CD4-positive, CD25-positive, alpha-beta regulatory T cell (primary cell): ENCODE results near the gene ENDOV. TPM values are rescaled to one million over a fixed set of nuclear protein-coding genes. Genes with fewer than 3 reads are reported as not detected.

ENCODE experiments used
- ATAC-seq, 2 donors: fragments of 150-1000 bp; cut with Tn5 transposase; one replicate each; pipeline ENCODE4 v1.10.0; 2021; ENCODE audit warnings: low read depth in 2 of 2, moderate number of reproducible peaks in 2 of 2, moderate library complexity in 1 of 2
- DNase-seq, 3 donors: peaks; one replicate each; pipeline versions ENCODE4 v3.0.0 to v3.0.0-alpha.2; 2012 to 2022; ENCODE audit warnings: mixed read lengths in 1 of 3
- H3K27ac ChIP-seq: one replicate; pipeline ENCODE4 v1.7.0; 2013; ENCODE audit warnings: mild to moderate bottlenecking, low read length; ENCODE audit not compliant: insufficient read depth, poor library complexity, severe bottlenecking
- H3K27me3 ChIP-seq: one replicate; pipeline ENCODE4 v1.7.0; 2013; ENCODE audit warnings: low read length; ENCODE audit not compliant: control insufficient read depth, insufficient read depth
- H3K36me3 ChIP-seq: one replicate; pipeline ENCODE4 v1.7.0; 2013; ENCODE audit warnings: mild to moderate bottlenecking, low read length, moderate library complexity; ENCODE audit not compliant: control insufficient read depth, insufficient read depth
- H3K4me1 ChIP-seq: 2 replicates; pipeline ENCODE4 v1.7.0; 2013; ENCODE audit warnings: mild to moderate bottlenecking, low read length; ENCODE audit not compliant: insufficient read depth, control insufficient read depth, poor library complexity, severe bottlenecking
- H3K4me3 ChIP-seq: one replicate; pipeline ENCODE4 v1.7.0; 2013; ENCODE audit warnings: low read depth, mild to moderate bottlenecking, low read length, moderate library complexity
- H3K9me3 ChIP-seq, 2 experiments: 1 replicate in 1 of 2; 2 replicates in 1 of 2; pipeline ENCODE4 v1.7.0; 2013; ENCODE audit warnings: low read length in 2 of 2, mild to moderate bottlenecking in 1 of 2, moderate library complexity in 1 of 2; ENCODE audit not compliant: control insufficient read depth in 2 of 2
- H3K27ac Mint-ChIP-seq, 3 donors: one replicate each; pipeline ENCODE4 v1.8.0; 2020 to 2022; ENCODE audit warnings: mild to moderate bottlenecking in 3 of 3, mixed read lengths in 3 of 3, moderate library complexity in 2 of 3
- H3K27me3 Mint-ChIP-seq: one replicate; pipeline ENCODE4 v1.8.0; 2022; ENCODE audit warnings: mild to moderate bottlenecking, mixed read lengths
- H3K36me3 Mint-ChIP-seq: one replicate; pipeline ENCODE4 v1.8.0; 2020; ENCODE audit warnings: mixed read lengths
- H3K4me1 Mint-ChIP-seq, 4 donors: one replicate each; pipeline ENCODE4 v1.8.0; 2020 to 2022; ENCODE audit warnings: mixed read lengths in 4 of 4, mild to moderate bottlenecking in 1 of 4
- H3K4me3 Mint-ChIP-seq, 4 donors: one replicate each; pipeline ENCODE4 v1.8.0; 2020 to 2022; ENCODE audit warnings: mild to moderate bottlenecking in 4 of 4, mixed read lengths in 4 of 4, moderate library complexity in 3 of 4
- H3K9me3 Mint-ChIP-seq, 7 donors: one replicate each; pipeline ENCODE4 v1.8.0; 2020 to 2022; ENCODE audit warnings: mixed read lengths in 7 of 7, mild to moderate bottlenecking in 3 of 7, moderate library complexity in 2 of 7
- polyA plus RNA-seq, 4 donors: library from polyadenylated mRNA; unstranded; fragments of 300-500 nt; fragmentation: Illumina TruSeq; gene quantifications; one replicate each; pipeline ENCODE4 v1.2.3, GENCODE V29; 2021
- total RNA-seq: library from RNA; stranded (reverse); gene quantifications from one replicate; pipeline ENCODE4 v1.2.3, GENCODE V29; 2022

Gene ENDOV
- total and polyA plus RNA-seq, 5 donors from 2014 or later, result 6.7 to 13.1 (median 8.1) TPM

DNA sequence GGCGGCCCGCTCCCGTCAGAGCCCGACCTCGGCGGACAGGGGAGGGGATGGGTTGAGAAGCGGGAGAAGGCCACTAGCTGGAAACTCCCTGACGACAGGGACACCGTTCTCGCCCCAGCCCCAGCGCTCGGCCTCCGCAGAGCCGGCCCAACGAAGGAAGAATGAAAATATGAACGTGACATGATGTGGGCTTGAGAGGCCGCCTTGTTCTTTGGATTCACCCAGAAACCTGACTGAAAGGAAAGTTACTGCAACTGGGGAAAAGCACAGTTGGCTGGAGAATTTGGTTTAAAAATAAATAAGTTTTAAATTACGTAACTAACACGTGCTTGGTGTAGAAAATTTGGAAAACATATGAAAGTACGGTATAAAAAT is 40.4 kb downstream of the ENDOV start:
- Mint-ChIP-seq H3K27ac (peak overlapping the region; percentile 94 to 95 (median 95)), H3K36me3 (no peaks in the 10 kb centered on the region), H3K27me3 (peaks cover 31% of the 10 kb centered on the region), H3K9me3 (peaks cover 0 to 2% (median 0%) of the 10 kb centered on the region in 7 donors), H3K4me1 (peaks cover 0 to 20% (median 8%) of the 10 kb centered on the region in 4 donors), H3K4me3 (peak overlapping the region; percentile 84 to 93 (median 89))
- H3K4me1 ChIP-seq, result peaks cover 15% of the 10 kb centered on the region
- H3K36me3 ChIP-seq, result no peaks in the 10 kb centered on the region
- peak in 1 of 3 donors; percentile 28 for DNase-seq
- H3K27ac ChIP-seq, result peak overlapping the region; percentile 94
- no peaks in the 10 kb centered on the region for H3K27me3 ChIP-seq
- peak overlapping the region; percentile 53 for H3K4me3 ChIP-seq
- H3K9me3 ChIP-seq, result no peaks in the 10 kb centered on the region
- no peak for ATAC-seq

DNA sequence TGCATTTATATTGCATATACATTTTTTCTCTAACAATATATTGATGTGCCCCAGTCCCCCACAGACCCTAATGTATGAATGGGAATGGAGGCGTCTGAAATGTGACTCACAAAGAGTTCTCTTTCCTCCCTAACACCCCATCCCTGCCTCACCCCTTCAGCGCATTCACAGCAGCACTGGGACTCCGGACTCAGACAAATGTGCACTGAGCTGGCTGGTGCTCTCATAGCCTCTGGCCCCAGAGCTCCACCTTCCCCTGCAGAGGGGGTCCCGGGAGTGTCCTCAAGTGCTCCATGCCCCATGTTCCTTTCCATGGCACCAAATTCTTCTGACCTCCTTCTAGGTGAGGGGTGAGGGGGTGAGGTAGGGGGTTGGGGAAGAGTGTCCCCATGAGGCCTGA is 40.8 kb downstream of the ENDOV start:
- Histone ChIP-seq H3K27ac (peak overlapping the region; percentile 8), H3K36me3 (no peaks in the 10 kb centered on the region), H3K4me3 (peak overlapping the region; percentile 53), H3K27me3 (no peaks in the 10 kb centered on the region), H3K9me3 (no peaks in the 10 kb centered on the region), H3K4me1 (peaks cover 15% of the 10 kb centered on the region)
- Mint-ChIP-seq H3K36me3 (no peaks in the 10 kb centered on the region), H3K4me1 (peaks cover 0 to 20% (median 8%) of the 10 kb centered on the region in 4 donors), H3K27ac (peak overlapping the region; percentile 94 to 95 (median 95)), H3K4me3 (peak overlapping the region; percentile 84 to 93 (median 89)), H3K9me3 (peaks cover 0 to 2% (median 0%) of the 10 kb centered on the region in 7 donors), H3K27me3 (peaks cover 36% of the 10 kb centered on the region)
- DNase-seq (no peak), ATAC-seq (no peak)

DNA sequence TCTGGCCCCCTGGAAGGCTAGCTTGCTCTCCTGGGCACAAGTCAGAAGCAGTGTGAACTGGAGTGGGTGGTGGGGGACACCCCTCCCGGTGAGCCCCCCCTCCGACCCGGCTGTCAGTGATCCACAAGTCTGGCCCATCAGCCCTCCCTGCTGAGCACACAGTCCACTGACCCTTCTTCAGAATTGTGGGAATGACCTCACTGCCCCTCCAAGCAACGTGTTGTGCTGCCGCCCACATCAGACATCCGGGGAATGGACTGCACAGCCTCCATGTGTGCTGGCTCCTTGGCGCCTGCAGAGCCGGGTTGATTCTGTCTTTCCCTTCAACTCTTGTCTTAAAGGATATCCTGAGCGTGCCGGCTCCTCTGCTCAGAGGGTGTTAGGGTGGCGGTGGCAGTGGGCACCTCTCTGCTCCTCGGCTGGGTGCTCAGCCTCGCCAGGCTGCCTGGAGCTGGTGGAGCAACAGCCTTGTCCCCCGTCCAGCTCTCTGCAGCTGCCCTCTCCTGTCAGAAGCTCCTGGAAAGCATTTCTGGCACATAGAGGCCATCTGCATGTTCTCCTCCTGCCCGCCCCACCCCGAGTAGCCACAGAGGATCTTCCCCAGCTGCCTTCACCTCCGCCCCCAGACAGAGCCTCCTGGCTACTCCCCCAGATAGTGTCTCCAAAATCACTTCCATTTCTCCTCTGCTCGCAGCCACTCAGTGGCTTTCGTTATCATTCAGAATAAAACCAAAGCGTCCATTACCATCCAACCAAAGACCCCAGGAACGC is 41.7 kb downstream of the ENDOV start:
- Mint-ChIP-seq H3K9me3 (peaks cover 0 to 2% (median 0%) of the 10 kb centered on the region in 7 donors), H3K36me3 (no peaks in the 10 kb centered on the region), H3K4me3 (peak overlapping the region; percentile 56 to 86 (median 70)), H3K27ac (peak overlapping the region in 1 of 3 donors; percentile 25), H3K4me1 (peaks cover 0 to 20% (median 8%) of the 10 kb centered on the region in 4 donors), H3K27me3 (peaks cover 40% of the 10 kb centered on the region)
- ATAC-seq (no peak), DNase-seq (no peak)
- Histone ChIP-seq H3K27ac (no peak overlapping the region), H3K4me3 (no peak overlapping the region), H3K36me3 (no peaks in the 10 kb centered on the region), H3K9me3 (no peaks in the 10 kb centered on the region), H3K4me1 (peaks cover 15% of the 10 kb centered on the region), H3K27me3 (no peaks in the 10 kb centered on the region)

- H3K27me3 Mint-ChIP-seq, result peaks cover 44% of the 10 kb centered on the region
- H3K9me3 ChIP-seq, result no peaks in the 10 kb centered on the region
- H3K4me1 ChIP-seq, result peaks cover 15% of the 10 kb centered on the region
- no peak overlapping the region for H3K27ac ChIP-seq
- H3K27ac Mint-ChIP-seq, result peak overlapping the region in 1 of 3 donors; percentile 25
- DNase-seq, result no peak
- H3K4me3 ChIP-seq, result no peak overlapping the region
- no peaks in the 10 kb centered on the region for H3K36me3 Mint-ChIP-seq
- H3K36me3 ChIP-seq, result no peaks in the 10 kb centered on the region
- no peak for ATAC-seq
- peaks cover 0 to 2% (median 0%) of the 10 kb centered on the region in 7 donors for H3K9me3 Mint-ChIP-seq
- peaks cover 0 to 20% (median 8%) of the 10 kb centered on the region in 4 donors for H3K4me1 Mint-ChIP-seq
- H3K27me3 ChIP-seq, result no peaks in the 10 kb centered on the region
- H3K4me3 Mint-ChIP-seq, result peak overlapping the region in 3 of 4 donors; percentile 56 to 86 (median 67)
Observed at GRCh38 chr17:80457236-80457856, 42.4 kb downstream of the ENDOV start.

DNA sequence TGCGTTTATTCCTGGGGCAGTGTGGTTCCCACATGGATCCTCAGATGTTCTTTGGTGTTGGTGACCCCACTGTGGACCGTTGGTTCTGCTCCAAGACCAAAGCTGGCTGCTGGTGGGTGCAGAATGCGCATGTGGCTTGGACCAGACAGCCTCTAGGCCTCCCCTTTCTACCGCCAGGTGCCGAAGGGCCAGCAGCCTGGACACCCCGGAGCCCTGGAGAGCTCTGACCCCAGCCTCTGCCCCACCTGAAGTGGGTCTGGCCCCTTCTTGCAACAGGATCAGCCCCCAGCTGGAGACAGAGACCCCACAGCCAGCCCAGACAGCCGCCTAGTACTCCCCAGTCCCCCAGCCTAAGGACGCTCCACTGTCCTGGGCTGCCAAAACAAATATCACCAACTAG is 43.0 kb downstream of the ENDOV start:
- Mint-ChIP-seq H3K36me3 (no peaks in the 10 kb centered on the region), H3K4me3 (peak overlapping the region in 3 of 4 donors; percentile 16 to 86 (median 67)), H3K9me3 (peaks cover 0 to 2% (median 0%) of the 10 kb centered on the region in 7 donors), H3K27ac (no peak overlapping the region), H3K27me3 (peaks cover 44% of the 10 kb centered on the region), H3K4me1 (peaks cover 0 to 20% (median 8%) of the 10 kb centered on the region in 4 donors)
- ATAC-seq, result no peak
- Histone ChIP-seq H3K4me1 (peaks cover 15% of the 10 kb centered on the region), H3K9me3 (no peaks in the 10 kb centered on the region), H3K36me3 (no peaks in the 10 kb centered on the region), H3K27me3 (no peaks in the 10 kb centered on the region), H3K27ac (no peak overlapping the region), H3K4me3 (no peak overlapping the region)
- DNase-seq, result no peak

- Histone ChIP-seq H3K4me1 (peaks cover 9% of the 10 kb centered on the region), H3K27me3 (no peaks in the 10 kb centered on the region), H3K27ac (no peak overlapping the region), H3K9me3 (no peaks in the 10 kb centered on the region), H3K36me3 (no peaks in the 10 kb centered on the region), H3K4me3 (no peak overlapping the region)
- Mint-ChIP-seq H3K27ac (no peak overlapping the region), H3K4me3 (peak overlapping the region in 2 of 4 donors; percentile 67 to 76), H3K27me3 (peaks cover 48% of the 10 kb centered on the region), H3K36me3 (no peaks in the 10 kb centered on the region), H3K4me1 (peaks cover 0 to 10% (median 3%) of the 10 kb centered on the region in 4 donors), H3K9me3 (peaks cover 0 to 2% (median 0%) of the 10 kb centered on the region in 7 donors)
- ATAC-seq (no peak), DNase-seq (no peak)
Observed at GRCh38 chr17:80459234-80459633, 44.3 kb downstream of the ENDOV start.

DNA sequence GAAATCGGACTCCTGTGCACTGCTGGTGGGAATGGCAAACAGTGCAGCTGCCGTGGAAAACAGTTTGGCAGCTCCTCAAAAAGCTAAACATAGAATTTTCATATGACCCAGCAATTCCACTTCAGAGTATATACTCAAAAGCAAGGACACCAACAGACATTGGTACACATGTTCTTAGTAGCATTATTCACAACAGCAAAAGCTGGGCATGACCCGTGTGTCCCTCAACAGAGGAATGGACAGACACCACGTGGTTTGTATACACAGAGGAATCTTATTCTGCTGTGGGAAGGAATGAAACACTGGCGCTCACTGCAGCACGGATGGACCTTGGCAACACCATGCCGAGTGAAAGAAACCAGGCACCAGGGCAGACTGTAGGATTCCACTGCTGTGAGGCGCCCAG is 45.5 kb downstream of the ENDOV start:
- Histone ChIP-seq H3K9me3 (no peaks in the 10 kb centered on the region), H3K27ac (no peak overlapping the region), H3K27me3 (no peaks in the 10 kb centered on the region), H3K4me1 (peaks cover 1% of the 10 kb centered on the region), H3K4me3 (no peak overlapping the region), H3K36me3 (no peaks in the 10 kb centered on the region)
- peaks cover 0 to 2% (median 0%) of the 10 kb centered on the region in 7 donors for H3K9me3 Mint-ChIP-seq
- peaks cover 54% of the 10 kb centered on the region for H3K27me3 Mint-ChIP-seq
- ATAC-seq, result no peak
- no peak overlapping the region for H3K4me3 Mint-ChIP-seq
- no peaks in the 10 kb centered on the region for H3K36me3 Mint-ChIP-seq
- DNase-seq, result no peak
- peaks cover 0 to 4% (median 3%) of the 10 kb centered on the region in 4 donors for H3K4me1 Mint-ChIP-seq
- no peak overlapping the region for H3K27ac Mint-ChIP-seq
